Stomach (tissue), 9 donors: ENCODE data around the gene GGACT. TPM values are rescaled to one million over a fixed set of nuclear protein-coding genes. Genes with fewer than 3 reads are reported as not detected.

ENCODE experiments used
- DNase-seq, 2 donors: peaks; one replicate each; pipeline versions ENCODE4 v3.0.0 to v3.0.0-alpha.2; 2013 to 2019
- H3K27ac ChIP-seq, 5 donors: fragments of 200-600 bp in 4 of 5; sonication (generic) in 4 of 5; one replicate each; pipeline ENCODE4 v1.5.1; 2013 to 2019; ENCODE audit warnings: mild to moderate bottlenecking in 1 of 5, moderate library complexity in 1 of 5
- H3K27me3 ChIP-seq, 3 donors: fragments of 200-600 bp; sonication (generic); one replicate each; pipeline ENCODE4 v1.5.1; 2017 to 2019; ENCODE audit warnings: mixed run types in 1 of 3
- H3K36me3 ChIP-seq, 4 donors: fragments of 200-600 bp; sonication (generic); 1 replicate in 3 of 4; 2 replicates in 1 of 4; pipeline ENCODE4 v1.5.1; 2016 to 2019
- H3K4me1 ChIP-seq, 4 donors: fragments of 200-600 bp; sonication (generic); one replicate each; pipeline ENCODE4 v1.5.1; 2016 to 2019
- H3K4me3 ChIP-seq, 4 donors: fragments of 200-600 bp; sonication (generic) in 3 of 4; one replicate each; pipeline ENCODE4 v1.5.1; 2016 to 2019; ENCODE audit warnings: mild to moderate bottlenecking in 1 of 4
- H3K9me3 ChIP-seq, 4 donors: fragments of 200-600 bp; sonication (generic); one replicate each; pipeline ENCODE4 v1.5.1; 2016 to 2019
- CTCF ChIP-seq, 7 experiments: fragments of 450-650 bp in 4 of 7; fragments of 200-600 bp in 3 of 7; sonication (generic) in 3 of 7; IDR thresholded peaks; one replicate each; pipeline ENCODE4 v1.5.1; 2016 to 2019; ENCODE audit warnings: antibody characterized with exemption in 7 of 7, control low read depth in 2 of 7, mild to moderate bottlenecking in 1 of 7
- EP300 ChIP-seq: sonication (generic); formaldehyde crosslinking; IDR thresholded peaks from one replicate; pipeline ENCODE4 v1.6.1; 2017; ENCODE audit warnings: antibody characterized with exemption
- POLR2A ChIP-seq, 4 donors: fragments of 450-650 bp; IDR thresholded peaks; one replicate each; pipeline ENCODE4 v1.6.1; 2016; ENCODE audit warnings: antibody characterized with exemption in 4 of 4, control low read depth in 2 of 4, mild to moderate bottlenecking in 1 of 4, moderate library complexity in 1 of 4
- POLR2AphosphoS5 ChIP-seq, 3 donors: sonication (generic); formaldehyde crosslinking; IDR thresholded peaks; one replicate each; pipeline ENCODE4 v1.6.1; 2016; ENCODE audit warnings: antibody characterized with exemption in 3 of 3
- WGBS, 5 donors: extraction: QIAGEN DNeasy Blood & Tissue Kit in 3 of 5; methylation state at CpG; one replicate each; pipeline versions ENCODE4 v1.1.5 to v1.1.7; 2013 to 2018; 5-methylcytosine and 5-hydroxymethylcytosine counted together
- intact Hi-C: fragments of 100-400 bp; cut with DNase I; formaldehyde crosslinking; loops from one replicate; pipeline ENCODE4 v1.15.1; 2023; ENCODE audit warnings: low total_unique reads
- polyA plus RNA-seq, 3 donors: library from polyadenylated mRNA; stranded (reverse); fragments of 200-250 nt; gene quantifications; one replicate each; pipeline ENCODE4 v1.2.3, GENCODE V29; 2013
- total RNA-seq, 5 donors: library from RNA; depleted of rRNA; stranded (reverse); fragments of >200 nt; gene quantifications; one replicate each; pipeline versions ENCODE4 v1.1.0 to v1.2.3, GENCODE V29; 2014 to 2016
- donor health status: healthy with polysubstance abuse.
- donor health status: Bipolar disorder and iron deficiency.
- donor health status: healthy.

Gene GGACT
- total and polyA plus RNA-seq, 8 donors = 1.4 to 13.2 (median 6.0) TPM

- Histone ChIP-seq H3K36me3 (peaks cover 0 to 13% (median 3%) of the 10 kb centered on the region in 4 donors), H3K4me1 (peaks cover 0 to 25% (median under 1%) of the 10 kb centered on the region in 4 donors), H3K27ac (no peak overlapping the region), H3K4me3 (no peak overlapping the region), H3K9me3 (no peaks in the 10 kb centered on the region), H3K27me3 (no peaks in the 10 kb centered on the region)
- WGBS, 5 donors = 94 to 97% (median 96%) methylated on average over 9 of the region's 9 CpGs
- TF ChIP-seq CTCF (IDR thresholded peaks at IDR 0.05) = no peak
- TF ChIP-seq POLR2A (IDR thresholded peaks at IDR 0.05) = no peak
- intact Hi-C loops = loop anchor here (10.0 kb wide), 2 partner anchors 605 to 865 kb away; no protein-coding TSS in a partner anchor
- no peak for DNase-seq
Measured at GRCh38 chr13:100519626-100520025, 69.0 kb downstream of the GGACT start.

- Histone ChIP-seq H3K9me3 (no peaks in the 10 kb centered on the region), H3K27ac (no peak overlapping the region), H3K4me1 (peaks cover 0 to 36% (median 8%) of the 10 kb centered on the region in 4 donors), H3K36me3 (peaks cover 0 to 9% (median under 1%) of the 10 kb centered on the region in 4 donors), H3K27me3 (no peaks in the 10 kb centered on the region), H3K4me3 (no peak overlapping the region)
- DNase-seq = no peak
- 70 to 80% (median 76%) methylated on average over 8 of the region's 8 CpGs for WGBS, 5 donors
- intact Hi-C loops = loop anchor here (10.0 kb wide), 2 partner anchors 604 to 864 kb away; no protein-coding TSS in a partner anchor
- TF ChIP-seq CTCF (IDR thresholded peaks at IDR 0.05) = no peak
- TF ChIP-seq POLR2AphosphoS5 (IDR thresholded peaks at IDR 0.05) = no peak
- TF ChIP-seq POLR2A (IDR thresholded peaks at IDR 0.05) = no peak
- no peak for TF ChIP-seq EP300
Measured at GRCh38 chr13:100518394-100519062, 70.1 kb downstream of the GGACT start.

GRCh38 chr13:100517728-100518127, 70.9 kb downstream of the GGACT start:
- Histone ChIP-seq H3K27me3 (no peaks in the 10 kb centered on the region), H3K4me1 (peaks cover 0 to 36% (median 8%) of the 10 kb centered on the region in 4 donors), H3K36me3 (peaks cover 0 to 9% (median 0%) of the 10 kb centered on the region in 4 donors), H3K9me3 (no peaks in the 10 kb centered on the region), H3K4me3 (no peak overlapping the region), H3K27ac (peak overlapping the region in 4 of 5 donors; percentile 1 to 58 (median 20))
- intact Hi-C loops = loop anchor here (10.0 kb wide), 2 partner anchors 603 to 863 kb away; no protein-coding TSS in a partner anchor
- TF ChIP-seq EP300 (no peak), POLR2A (IDR thresholded peaks at IDR 0.05) (no peak), POLR2AphosphoS5 (IDR thresholded peaks at IDR 0.05) (no peak), CTCF (IDR thresholded peaks at IDR 0.05) (no peak)
- no peak for DNase-seq
- WGBS, 5 donors = 47 to 73% (median 64%) methylated on average over 13 of the region's 13 CpGs

GRCh38 chr13:100517135-100517534, 71.5 kb downstream of the GGACT start:
- intact Hi-C loops = loop anchor here (10.0 kb wide), 2 partner anchors 602 to 862 kb away; no protein-coding TSS in a partner anchor
- H3K36me3 ChIP-seq = peaks cover 0 to 9% (median 0%) of the 10 kb centered on the region in 4 donors
- peak overlapping the region in 4 of 5 donors; percentile 31 to 69 (median 46) for H3K27ac ChIP-seq
- WGBS, 5 donors = 39 to 56% (median 44%) methylated on average over 9 of the region's 9 CpGs
- no peak overlapping the region for H3K4me3 ChIP-seq
- TF ChIP-seq CTCF (IDR thresholded peaks at IDR 0.05) (no peak), POLR2A (IDR thresholded peaks at IDR 0.05) (no peak), EP300 (no peak), POLR2AphosphoS5 (IDR thresholded peaks at IDR 0.05) (no peak)
- H3K9me3 ChIP-seq = no peaks in the 10 kb centered on the region
- peaks cover 0 to 36% (median 8%) of the 10 kb centered on the region in 4 donors for H3K4me1 ChIP-seq
- no peaks in the 10 kb centered on the region for H3K27me3 ChIP-seq
- DNase-seq = peak; percentile 50 to 78
